Amniotic stem cell (primary cell): ENCODE measurements around the gene MIEN1.
"Not testable (repeated sequence)": the region's sequence is repeated elsewhere in the genome, so short reads cannot be mapped to it uniquely, and the experiment has no call there.

Source experiments
- DNase-seq: peaks from one replicate; lab custom pipeline; 2025; lab: John Stamatoyannopoulos, UW

The MIEN1 gene

DNA sequence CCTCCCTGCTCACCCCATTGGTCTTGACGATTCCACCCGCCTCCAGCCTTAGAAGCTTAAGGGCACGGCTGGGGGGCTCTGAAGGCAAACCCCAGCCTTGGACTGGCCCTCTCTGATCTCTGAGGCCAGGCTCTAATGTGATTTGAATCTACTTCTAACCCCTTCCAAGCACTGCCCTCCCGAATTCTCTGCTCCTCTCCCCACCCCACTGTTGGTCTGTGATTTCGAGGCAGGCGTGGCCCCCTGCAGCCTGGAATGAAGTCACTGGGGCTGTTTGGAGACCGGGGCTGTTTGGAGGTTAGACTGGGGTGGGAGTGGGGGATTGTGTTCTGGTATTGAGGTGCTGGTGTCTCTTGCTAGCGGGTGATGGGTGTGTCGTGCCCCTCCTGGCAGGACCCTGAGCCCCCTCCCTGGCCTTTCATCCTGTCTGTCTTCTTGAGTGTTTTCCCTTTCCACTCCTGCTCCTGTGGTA lies 9.6 kb upstream of the MIEN1 start:
- DNase-seq = no peak

DNA sequence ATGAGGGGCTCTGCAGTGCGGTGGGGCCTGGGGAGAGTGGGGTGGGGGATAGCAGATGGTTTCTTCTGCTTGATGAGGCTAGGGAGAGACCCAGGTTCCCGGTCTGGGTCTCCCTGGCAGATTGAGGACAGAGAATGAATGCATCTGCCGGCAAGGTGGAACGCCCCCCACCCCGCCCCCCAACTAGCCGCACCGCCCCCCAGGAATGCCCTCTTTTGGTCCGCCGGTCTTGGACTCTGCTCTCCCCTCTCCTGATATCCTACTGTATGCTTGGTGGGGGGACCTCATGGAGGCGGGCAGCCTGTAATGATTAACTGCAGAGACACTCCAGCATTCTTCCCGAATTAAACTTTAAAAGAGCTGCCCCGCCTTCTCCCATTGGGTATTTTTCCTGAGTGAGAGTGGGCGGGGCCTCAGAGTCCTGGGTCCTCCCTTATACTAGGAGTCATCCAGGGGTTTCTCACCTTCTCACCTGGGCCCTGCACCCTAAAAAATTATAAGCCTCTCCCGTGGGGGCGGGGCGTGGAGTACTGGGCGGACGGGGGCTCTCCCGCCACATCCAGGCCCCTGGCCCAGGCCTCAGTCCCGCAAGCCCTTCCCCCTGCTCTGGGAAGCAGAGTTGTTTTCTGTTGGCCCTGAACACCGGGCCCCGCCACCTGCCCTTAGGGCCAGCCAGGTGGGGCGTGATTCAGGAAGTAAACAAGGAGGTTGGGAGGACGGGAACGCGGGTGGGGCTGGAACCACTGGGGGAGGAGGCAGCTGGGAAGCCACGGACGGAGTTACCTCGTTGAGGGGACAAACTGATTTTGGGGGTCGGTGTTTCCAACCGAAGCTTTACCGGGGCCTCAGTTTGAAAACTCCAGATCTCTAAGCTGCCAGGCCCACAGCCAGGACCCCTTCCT lies 8.9 kb upstream of the MIEN1 start:
- no peak for DNase-seq

GRCh38 chr17:39738568-39738901 lies 8.2 kb upstream of the MIEN1 start:
- DNase-seq = no peak

GRCh38 chr17:39737760-39738567 lies 7.6 kb upstream of the MIEN1 start, which contains the start of gene GRB7:
Gene GRB7, plus strand, starts transcription at chr17:39737938. Its CDS starts 4,364 bp downstream, at chr17:39742302.
- no peak for DNase-seq

DNA sequence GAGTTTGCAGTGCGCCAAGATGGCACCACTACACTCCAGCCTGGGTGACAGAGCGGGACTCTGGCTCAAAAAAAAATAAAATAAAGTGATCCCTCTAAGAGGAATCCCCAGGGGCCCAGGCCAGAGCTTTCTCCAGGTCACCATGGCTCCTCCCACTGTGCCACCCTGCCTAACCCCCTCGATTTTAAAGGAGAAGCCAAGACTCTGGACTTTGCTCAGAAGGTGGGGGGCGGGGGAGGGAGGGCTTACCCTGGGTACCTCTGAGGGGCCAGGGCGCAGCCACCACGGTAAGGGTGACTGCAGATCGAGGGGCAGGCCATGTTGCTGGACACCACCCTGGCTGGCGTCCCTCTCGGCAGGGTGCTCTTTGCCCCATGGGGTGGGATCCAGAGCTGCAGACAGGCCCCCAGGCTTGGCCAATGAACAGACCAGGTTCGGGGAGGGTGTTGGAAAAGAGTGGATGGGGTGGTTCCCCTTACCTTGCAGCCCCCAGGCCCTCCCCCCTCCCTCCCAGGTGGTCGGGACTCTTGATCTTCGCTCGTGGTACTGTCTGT lies 7.0 kb upstream of the MIEN1 start:
- no peak for DNase-seq

DNA sequence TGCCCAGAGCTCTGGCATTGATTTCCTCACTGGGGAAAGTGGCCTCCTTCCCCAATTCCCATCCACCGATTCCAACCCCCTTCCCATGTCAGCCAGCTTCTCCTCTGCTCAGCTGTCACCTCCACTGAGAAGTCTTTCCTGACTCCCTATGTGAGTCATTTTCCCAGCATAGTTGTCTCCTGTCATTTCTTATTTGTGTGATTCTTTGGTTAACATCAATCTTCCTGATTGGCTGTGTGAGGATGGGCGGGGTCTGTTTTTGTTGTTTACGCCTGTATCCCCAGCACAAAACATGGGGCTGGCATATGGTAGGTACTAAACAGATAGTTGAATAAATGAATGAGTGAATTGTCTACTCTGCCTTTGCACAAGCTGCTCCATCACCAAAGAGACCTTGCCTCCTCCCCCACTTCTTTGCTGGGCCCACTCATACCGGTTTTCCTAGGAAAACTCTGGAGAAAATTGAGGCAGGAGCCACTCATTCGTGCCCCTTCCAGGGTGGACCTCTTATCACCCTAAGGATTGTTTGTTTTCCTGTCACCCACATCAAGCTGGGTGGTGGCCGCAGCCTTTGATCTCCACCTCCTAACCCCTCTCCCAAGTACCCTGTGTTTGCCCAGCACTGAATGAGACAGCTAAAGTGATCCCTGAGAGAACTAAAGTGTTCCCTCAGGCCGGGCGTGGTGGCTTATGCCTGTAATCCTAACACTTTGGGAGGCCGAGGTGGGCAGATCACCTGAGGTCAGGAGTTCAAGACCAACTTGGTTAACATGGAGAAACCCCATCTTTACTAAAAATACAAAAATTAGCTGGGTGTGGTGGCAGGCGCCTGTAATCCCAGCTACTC lies 6.2 kb upstream of the MIEN1 start:
- no peak for DNase-seq

- DNase-seq = no peak
Measured at GRCh38 chr17:39735882-39736281, 5.5 kb upstream of the MIEN1 start.

DNA sequence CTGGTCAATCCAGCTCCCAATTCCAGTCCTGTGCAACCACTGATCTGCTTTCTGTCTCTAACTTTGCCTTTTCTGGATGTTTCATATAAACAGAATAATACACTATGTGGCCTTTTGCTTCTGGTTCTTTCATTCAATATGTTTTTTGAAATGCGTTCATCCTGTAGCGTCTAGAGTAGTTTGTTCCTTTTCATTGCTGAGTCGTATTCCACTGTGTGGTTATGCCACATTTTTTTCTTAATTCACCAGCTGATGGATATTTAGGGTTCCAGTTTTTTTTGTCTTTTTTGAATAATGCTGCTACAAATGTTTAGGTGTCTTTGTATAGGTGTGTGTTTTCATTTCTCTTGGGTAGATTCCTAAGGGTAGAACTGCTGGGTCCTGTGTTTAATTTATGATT lies 2.3 kb upstream of the MIEN1 start:
- DNase-seq = no peak

DNA sequence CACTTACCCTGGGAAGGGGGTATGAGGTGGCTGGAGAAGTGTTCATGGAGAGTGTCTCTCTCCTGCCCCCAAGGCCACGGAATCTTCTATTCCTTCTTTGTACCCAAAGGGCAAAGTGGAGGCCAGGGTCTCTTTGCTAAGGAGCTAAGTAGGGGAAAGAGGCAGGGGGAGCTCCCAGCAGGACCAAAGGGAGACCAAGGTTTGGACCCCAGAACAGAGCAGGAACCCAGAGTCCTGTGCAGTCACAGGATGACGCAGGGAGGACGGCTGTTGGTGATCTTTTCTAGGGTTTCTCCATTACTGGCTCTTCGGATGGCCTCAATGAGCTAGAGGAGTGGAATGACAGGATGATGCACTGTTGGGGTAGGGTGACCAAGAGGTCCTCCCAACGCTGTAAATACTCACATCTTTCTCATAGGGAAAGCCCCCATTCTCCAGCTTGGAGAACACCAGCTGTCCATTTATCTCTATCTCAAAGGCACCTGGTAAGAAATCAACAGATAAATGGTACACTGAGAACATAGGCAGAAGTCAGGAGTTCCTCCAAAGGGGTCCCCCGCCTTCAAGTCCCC lies 966 bp downstream of the MIEN1 start:
- no peak for DNase-seq

GRCh38 chr17:39727556-39727955 lies 2.8 kb downstream of the MIEN1 start:
- no peak for DNase-seq

- no peak for DNase-seq
Measured at GRCh38 chr17:39726617-39727016, 3.7 kb downstream of the MIEN1 start.

GRCh38 chr17:39725923-39726322 lies 4.4 kb downstream of the MIEN1 start:
- not testable (repeated sequence) for DNase-seq

DNA sequence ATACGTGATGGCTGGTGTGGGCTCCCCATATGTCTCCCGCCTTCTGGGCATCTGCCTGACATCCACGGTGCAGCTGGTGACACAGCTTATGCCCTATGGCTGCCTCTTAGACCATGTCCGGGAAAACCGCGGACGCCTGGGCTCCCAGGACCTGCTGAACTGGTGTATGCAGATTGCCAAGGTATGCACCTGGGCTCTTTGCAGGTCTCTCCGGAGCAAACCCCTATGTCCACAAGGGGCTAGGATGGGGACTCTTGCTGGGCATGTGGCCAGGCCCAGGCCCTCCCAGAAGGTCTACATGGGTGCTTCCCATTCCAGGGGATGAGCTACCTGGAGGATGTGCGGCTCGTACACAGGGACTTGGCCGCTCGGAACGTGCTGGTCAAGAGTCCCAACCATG lies 5.6 kb downstream of the MIEN1 start:
- no peak for DNase-seq

GRCh38 chr17:39722965-39723848 lies 7.1 kb downstream of the MIEN1 start:
- no peak for DNase-seq

GRCh38 chr17:39722104-39722503 lies 8.2 kb downstream of the MIEN1 start:
- DNase-seq = no peak

DNA sequence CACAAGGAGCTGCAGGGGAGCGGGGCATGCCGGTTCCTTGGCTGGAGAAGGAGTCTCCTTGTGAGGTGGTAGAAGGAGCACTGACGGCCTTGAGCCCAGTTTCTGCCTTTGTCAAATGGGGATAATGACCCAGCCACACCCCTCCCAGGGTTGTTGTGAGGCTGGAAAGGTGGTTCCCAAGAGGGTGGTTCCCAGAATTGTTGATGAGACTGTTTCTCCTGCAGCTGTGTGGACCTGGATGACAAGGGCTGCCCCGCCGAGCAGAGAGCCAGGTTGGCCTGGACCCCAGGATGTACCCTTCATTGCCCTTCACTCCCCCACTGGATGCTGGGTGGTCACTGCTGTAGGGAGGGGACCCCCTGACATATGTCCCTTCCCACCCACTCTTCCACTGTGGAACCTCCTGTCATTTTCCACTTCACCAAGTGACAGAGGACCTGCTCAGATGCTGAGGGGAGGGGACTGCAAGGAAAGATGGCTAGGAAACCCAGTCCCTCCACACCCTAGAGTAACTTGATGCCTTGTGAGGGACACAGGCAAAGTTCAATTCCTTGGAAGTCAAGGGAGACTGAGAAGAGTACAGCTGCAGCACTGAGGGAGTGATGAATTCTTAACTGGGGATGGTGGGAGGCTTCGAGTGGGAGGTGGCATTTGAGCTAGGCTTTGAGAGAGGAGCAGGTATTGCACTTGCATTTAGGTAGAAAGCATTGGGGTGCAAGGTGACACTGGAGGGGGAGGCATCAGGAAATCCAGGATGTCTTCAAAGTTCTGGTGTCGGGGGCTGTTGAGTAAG lies 10.6 kb downstream of the MIEN1 start:
- DNase-seq = no peak

DNA sequence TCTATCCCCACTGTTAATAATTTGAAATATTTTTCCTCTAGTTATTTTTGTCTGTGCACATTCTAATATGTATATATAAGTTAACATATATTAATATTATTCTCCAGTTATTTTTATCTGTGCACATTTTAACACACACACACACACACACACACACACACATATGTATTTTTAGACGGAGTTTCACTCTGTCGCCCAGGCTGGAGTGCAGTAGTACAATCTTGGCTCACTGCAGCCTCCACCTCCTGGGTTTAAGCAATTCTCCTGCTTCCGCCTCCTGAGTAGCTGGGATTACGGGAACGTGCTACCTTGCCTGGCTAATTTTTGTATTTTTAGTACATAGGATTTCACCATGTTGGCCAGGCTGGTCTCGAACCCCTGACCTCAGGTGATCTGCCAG lies 12.7 kb downstream of the MIEN1 start:
- DNase-seq = no peak

GRCh38 chr17:39716879-39717536 lies 13.3 kb downstream of the MIEN1 start:
- DNase-seq = no peak
